Breast epithelium (tissue), 4 donors: ENCODE results near the gene CABLES1. TPM values are rescaled to one million over a fixed set of nuclear protein-coding genes. Genes with fewer than 3 reads are reported as not detected.

ENCODE experiments used
- DNase-seq, 2 donors: peaks; one replicate each; pipeline ENCODE4 v3.0.0-alpha.2; 2019; ENCODE audit warnings: low spot score in 2 of 2
- H3K27ac ChIP-seq, 2 donors: fragments of 200-600 bp; sonication (generic) in 1 of 2; one replicate each; pipeline ENCODE4 v1.5.1; 2016 to 2019; ENCODE audit warnings: mild to moderate bottlenecking in 1 of 2
- H3K27me3 ChIP-seq, 2 donors: fragments of 200-600 bp; sonication (generic) in 1 of 2; one replicate each; pipeline versions ENCODE4 v1.5.1 to v1.6.0; 2017 to 2019; ENCODE audit warnings: control low read depth in 1 of 2, mild to moderate bottlenecking in 1 of 2
- H3K36me3 ChIP-seq: fragments of 200-600 bp; one replicate; pipeline ENCODE4 v1.5.1; 2019
- H3K4me1 ChIP-seq, 2 donors: fragments of 200-600 bp; sonication (generic); one replicate each; pipeline ENCODE4 v1.5.1; 2016 to 2019; ENCODE audit warnings: control low read depth in 1 of 2
- H3K4me3 ChIP-seq, 3 donors: fragments of 200-600 bp; sonication (generic); 1 replicate in 2 of 3; 2 replicates in 1 of 3; pipeline ENCODE4 v1.5.1; 2016 to 2019; ENCODE audit warnings: mild to moderate bottlenecking in 3 of 3, moderate library complexity in 2 of 3
- H3K9me3 ChIP-seq, 2 donors: fragments of 200-600 bp; sonication (generic) in 1 of 2; one replicate each; pipeline ENCODE4 v1.5.1; 2016 to 2019; ENCODE audit warnings: control low read depth in 1 of 2
- CTCF ChIP-seq, 3 donors: fragments of 450-650 bp; IDR thresholded peaks; one replicate each; pipeline ENCODE4 v1.5.1; 2016 to 2017; ENCODE audit warnings: antibody characterized with exemption in 3 of 3, mild to moderate bottlenecking in 3 of 3, moderate library complexity in 3 of 3
- POLR2A ChIP-seq: fragments of 450-650 bp; IDR thresholded peaks from one replicate; pipeline ENCODE4 v1.6.1; 2016; ENCODE audit warnings: antibody characterized with exemption, mild to moderate bottlenecking, moderate library complexity
- POLR2AphosphoS5 ChIP-seq, 3 donors: sonication (generic); formaldehyde crosslinking; IDR thresholded peaks; one replicate each; pipeline ENCODE4 v1.6.1; 2017; ENCODE audit warnings: antibody characterized with exemption in 3 of 3
- intact Hi-C: fragments of 100-400 bp; cut with DNase I; formaldehyde crosslinking; loops from one replicate; pipeline ENCODE4 v1.15.1; 2023; ENCODE audit warnings: low total_unique reads
- total RNA-seq, 3 donors: library from RNA; depleted of rRNA; stranded (reverse); fragments of >200 nt; gene quantifications; one replicate each; pipeline ENCODE4 v1.1.0, GENCODE V29; 2016

CABLES1 gene
- total RNA-seq, 3 donors from 2014 or later = 18.1 to 28.7 (median 22.3) TPM

GRCh38 chr18:23194997-23195957 lies 60.0 kb downstream of the CABLES1 start:
- Histone ChIP-seq H3K36me3 (no peaks in the 10 kb centered on the region), H3K4me3 (no peak overlapping the region), H3K4me1 (peaks cover 0 to 6% of the 10 kb centered on the region in 2 donors), H3K27me3 (no peaks in the 10 kb centered on the region), H3K9me3 (no peaks in the 10 kb centered on the region), H3K27ac (peak overlapping the region; percentile 75 to 78)
- TF ChIP-seq POLR2AphosphoS5 (IDR thresholded peaks at IDR 0.05) (no peak), POLR2A (no peak), CTCF (IDR thresholded peaks at IDR 0.05) (no peak)
- DNase-seq = no peak
- intact Hi-C loops = no loop called here

GRCh38 chr18:23196119-23197007 lies 61.1 kb downstream of the CABLES1 start:
- H3K4me1 ChIP-seq = peaks cover 0 to 6% of the 10 kb centered on the region in 2 donors
- no peaks in the 10 kb centered on the region for H3K9me3 ChIP-seq
- intact Hi-C loops = no loop called here
- DNase-seq = peak in 1 of 2 donors; percentile 38
- H3K27ac ChIP-seq = peak overlapping the region; percentile 75 to 78
- no peaks in the 10 kb centered on the region for H3K36me3 ChIP-seq
- H3K27me3 ChIP-seq = no peaks in the 10 kb centered on the region
- H3K4me3 ChIP-seq = no peak overlapping the region
- TF ChIP-seq POLR2AphosphoS5 (IDR thresholded peaks at IDR 0.05) (no peak), CTCF (IDR thresholded peaks at IDR 0.05) (no peak), POLR2A (no peak)

DNA sequence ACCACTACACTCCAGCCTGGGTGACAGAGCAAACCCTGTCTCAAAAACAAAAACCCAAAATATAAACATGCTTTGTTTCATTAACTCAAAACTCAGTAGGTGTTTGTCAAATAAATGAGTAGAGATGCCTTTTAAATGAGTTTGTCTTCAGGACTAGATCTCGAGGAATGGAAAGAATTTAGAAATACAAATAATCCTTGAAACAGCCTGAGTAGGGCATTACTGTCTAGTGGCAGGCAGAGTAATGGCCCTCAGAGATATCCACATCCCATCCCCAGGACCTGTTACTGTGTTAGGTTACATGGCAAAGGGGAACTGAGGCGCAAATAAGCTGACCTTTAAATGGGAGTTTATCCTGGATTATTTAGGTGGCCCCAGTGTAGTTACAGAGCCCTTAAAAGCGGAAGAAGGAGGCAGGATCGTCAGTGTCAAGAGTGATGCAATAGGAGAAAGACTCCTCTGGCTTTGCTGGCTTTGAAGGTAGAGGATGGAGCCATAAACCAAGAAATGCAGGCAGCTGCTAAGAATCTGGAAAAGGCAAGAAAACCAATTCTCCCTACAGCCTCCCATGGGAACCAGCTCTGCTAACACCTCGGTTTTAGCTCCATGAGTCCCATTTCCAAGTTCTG lies 63.0 kb downstream of the CABLES1 start:
- no peaks in the 10 kb centered on the region for H3K9me3 ChIP-seq
- no peak for TF ChIP-seq POLR2A
- TF ChIP-seq POLR2AphosphoS5 (IDR thresholded peaks at IDR 0.05) = no peak
- TF ChIP-seq CTCF (IDR thresholded peaks at IDR 0.05) = no peak
- no peaks in the 10 kb centered on the region for H3K36me3 ChIP-seq
- H3K4me1 ChIP-seq = peaks cover 0 to 4% of the 10 kb centered on the region in 2 donors
- H3K27ac ChIP-seq = no peak overlapping the region
- intact Hi-C loops = no loop called here
- H3K27me3 ChIP-seq = no peaks in the 10 kb centered on the region
- no peak for DNase-seq
- H3K4me3 ChIP-seq = no peak overlapping the region

- TF ChIP-seq POLR2A (no peak), CTCF (IDR thresholded peaks at IDR 0.05) (no peak), POLR2AphosphoS5 (IDR thresholded peaks at IDR 0.05) (no peak)
- intact Hi-C loops = no loop called here
- Histone ChIP-seq H3K4me1 (peaks cover 0 to 4% of the 10 kb centered on the region in 2 donors), H3K9me3 (no peaks in the 10 kb centered on the region), H3K36me3 (no peaks in the 10 kb centered on the region), H3K27me3 (no peaks in the 10 kb centered on the region), H3K4me3 (no peak overlapping the region), H3K27ac (no peak overlapping the region)
- no peak for DNase-seq
These were observed 65.5 kb downstream of the CABLES1 start for GRCh38 chr18:23200756-23201155.
